HEK293 (cell line): ENCODE results near the gene SLC6A6.

Source experiments
- AEBP2 ChIP-seq: fragments of 450-650 bp; formaldehyde crosslinking; IDR thresholded peaks from 2 replicates; pipeline ENCODE4 v1.5.1; 2016; ENCODE audit warnings: missing biosample characterization, missing genetic modification characterization, borderline replicate concordance
- BCL6B ChIP-seq: fragments of 450-650 bp; formaldehyde crosslinking; IDR thresholded peaks from 2 replicates; pipeline ENCODE4 v1.5.1; 2017; ENCODE audit warnings: missing biosample characterization, missing genetic modification characterization
- EGR2 ChIP-seq: fragments of 450-650 bp; formaldehyde crosslinking; IDR thresholded peaks from 2 replicates; pipeline ENCODE4 v1.5.1; 2016; ENCODE audit warnings: low read depth, missing biosample characterization, missing genetic modification characterization
- FEZF1 ChIP-seq: fragments of 450-650 bp; formaldehyde crosslinking; IDR thresholded peaks from 2 replicates; pipeline ENCODE4 v1.5.1; 2016; ENCODE audit warnings: missing biosample characterization, missing genetic modification characterization
- HIC1 ChIP-seq: fragments of 450-650 bp; formaldehyde crosslinking; IDR thresholded peaks from 2 replicates; pipeline ENCODE4 v1.5.1; 2016; ENCODE audit warnings: missing biosample characterization, missing genetic modification characterization
- KLF1 ChIP-seq: fragments of 450-650 bp; formaldehyde crosslinking; IDR thresholded peaks from 2 replicates; pipeline ENCODE4 v1.5.1; 2016; ENCODE audit warnings: missing biosample characterization, missing genetic modification characterization
- OSR2 ChIP-seq: fragments of 450-650 bp; formaldehyde crosslinking; IDR thresholded peaks from 2 replicates; pipeline ENCODE4 v1.5.1; 2016; ENCODE audit warnings: missing biosample characterization, missing genetic modification characterization
- SALL2 ChIP-seq: fragments of 450-650 bp; formaldehyde crosslinking; IDR thresholded peaks from 2 replicates; pipeline ENCODE4 v1.5.0; 2017; ENCODE audit warnings: missing biosample characterization, mild to moderate bottlenecking, missing genetic modification characterization, borderline replicate concordance
- SCRT2 ChIP-seq: fragments of 450-650 bp; formaldehyde crosslinking; IDR thresholded peaks from 2 replicates; pipeline ENCODE4 v1.5.1; 2016; ENCODE audit warnings: missing biosample characterization, missing genetic modification characterization
- TCF7L2 ChIP-seq: IDR thresholded peaks from 2 replicates; pipeline ENCODE4 v1.6.1; 2011; ENCODE audit warnings: low read depth, mild to moderate bottlenecking, inconsistent platforms, low read length, moderate library complexity, borderline replicate concordance
- YY2 ChIP-seq: fragments of 450-650 bp; formaldehyde crosslinking; IDR thresholded peaks from 2 replicates; pipeline ENCODE4 v1.5.1; 2016; ENCODE audit warnings: missing biosample characterization, missing genetic modification characterization
- ZNF16 ChIP-seq: fragments of 450-650 bp; formaldehyde crosslinking; IDR thresholded peaks from 2 replicates; pipeline ENCODE4 v1.5.1; 2016; ENCODE audit warnings: low read depth, missing biosample characterization, missing genetic modification characterization
- ZNF19 ChIP-seq: fragments of 450-650 bp; formaldehyde crosslinking; IDR thresholded peaks from 2 replicates; pipeline ENCODE4; 2016; ENCODE audit warnings: missing biosample characterization, missing genetic modification characterization, low read depth
- ZNF24 ChIP-seq: fragments of 450-650 bp; formaldehyde crosslinking; IDR thresholded peaks from 2 replicates; pipeline ENCODE4 v1.5.1; 2016; ENCODE audit warnings: missing biosample characterization, missing genetic modification characterization
- ZNF274 ChIP-seq, 2 experiments: fragments of 200-500 bp in 1 of 2; fragments of 450-650 bp in 1 of 2; sonication (Bioruptor generic) in 1 of 2; formaldehyde crosslinking in 1 of 2; IDR thresholded peaks; 2 replicates each; pipeline versions ENCODE4 v1.5.1 to v1.6.1; 2014 to 2016; ENCODE audit warnings: borderline replicate concordance in 1 of 2, inconsistent platforms in 1 of 2, low read length in 1 of 2, missing biosample characterization in 1 of 2, missing genetic modification characterization in 1 of 2
- ZNF280D ChIP-seq: fragments of 450-650 bp; formaldehyde crosslinking; IDR thresholded peaks from 2 replicates; pipeline ENCODE4 v1.5.1; 2016; ENCODE audit warnings: missing biosample characterization, missing genetic modification characterization
- ZNF292 ChIP-seq: fragments of 450-650 bp; formaldehyde crosslinking; IDR thresholded peaks from 2 replicates; pipeline ENCODE4 v1.5.1; 2016; ENCODE audit warnings: low read depth, missing biosample characterization, missing genetic modification characterization, borderline replicate concordance
- ZNF302 ChIP-seq: fragments of 450-650 bp; formaldehyde crosslinking; IDR thresholded peaks from 2 replicates; pipeline ENCODE4 v1.5.1; 2016; ENCODE audit warnings: missing biosample characterization, missing genetic modification characterization, low read depth
- ZNF324 ChIP-seq: fragments of 450-650 bp; formaldehyde crosslinking; IDR thresholded peaks from 2 replicates; pipeline ENCODE4 v1.5.1; 2016; ENCODE audit warnings: missing biosample characterization, missing genetic modification characterization
- ZNF514 ChIP-seq: fragments of 450-650 bp; formaldehyde crosslinking; IDR thresholded peaks from 2 replicates; pipeline ENCODE4 v1.5.1; 2016; ENCODE audit warnings: missing biosample characterization, missing genetic modification characterization
- ZNF571 ChIP-seq: fragments of 450-650 bp; formaldehyde crosslinking; IDR thresholded peaks from 2 replicates; pipeline ENCODE4 v1.5.0; 2017; ENCODE audit warnings: missing biosample characterization, missing genetic modification characterization
- ZNF600 ChIP-seq: fragments of 450-650 bp; formaldehyde crosslinking; IDR thresholded peaks from 2 replicates; pipeline ENCODE4 v1.5.1; 2016; ENCODE audit warnings: missing biosample characterization, missing genetic modification characterization
- ZNF645 ChIP-seq: fragments of 450-650 bp; formaldehyde crosslinking; IDR thresholded peaks from 2 replicates; pipeline ENCODE4; 2016; ENCODE audit warnings: missing biosample characterization, missing genetic modification characterization
- ZNF660 ChIP-seq: fragments of 450-650 bp; IDR thresholded peaks from 2 replicates; pipeline ENCODE4 v1.5.1; 2018; ENCODE audit warnings: missing biosample characterization, mild to moderate bottlenecking, missing genetic modification characterization
- ZNF664 ChIP-seq: fragments of 450-650 bp; formaldehyde crosslinking; IDR thresholded peaks from 2 replicates; pipeline ENCODE4 v1.5.1; 2016; ENCODE audit warnings: missing biosample characterization, missing genetic modification characterization
- ZNF670 ChIP-seq: fragments of 450-650 bp; formaldehyde crosslinking; IDR thresholded peaks from 2 replicates; pipeline ENCODE4 v1.5.1; 2016; ENCODE audit warnings: missing biosample characterization, missing genetic modification characterization, low read depth
- ZNF791 ChIP-seq: fragments of 450-650 bp; formaldehyde crosslinking; IDR thresholded peaks from 2 replicates; pipeline ENCODE4 v1.5.1; 2016; ENCODE audit warnings: missing biosample characterization, missing genetic modification characterization
- ZSCAN5A ChIP-seq: fragments of 450-650 bp; formaldehyde crosslinking; IDR thresholded peaks from 2 replicates; pipeline ENCODE4 v1.5.1; 2016; ENCODE audit warnings: missing biosample characterization, missing genetic modification characterization

Gene SLC6A6

GRCh38 chr3:14451844-14452739 lies 49.7 kb downstream of the SLC6A6 start (continued):
- TF ChIP-seq HIC1 (tag by site-specific recombination) = peak; percentile 93
- no peak for TF ChIP-seq ZNF645
- no peak for TF ChIP-seq ZNF324 (tag by site-specific recombination)
- no peak for TF ChIP-seq ZNF571 (tag by site-specific recombination)
- TF ChIP-seq ZNF292 (tag by site-specific recombination) = no peak
- TF ChIP-seq SCRT2 (tag by site-specific recombination) = no peak
- no peak for TF ChIP-seq ZNF302 (tag by site-specific recombination)
- TF ChIP-seq ZNF514 = no peak
- TF ChIP-seq ZNF670 (tag by site-specific recombination) = no peak
- TF ChIP-seq KLF1 = peak; percentile 87
- peak; percentile 98 for TF ChIP-seq ZNF600 (tag by site-specific recombination)
- TF ChIP-seq ZNF16 (tag by site-specific recombination) = no peak
- TF ChIP-seq ZNF24 = peak; percentile 88; the same call in 1 of the 2 replicates
- peak; percentile 31; the same call in 1 of the 2 replicates for TF ChIP-seq ZNF660 (tag by site-specific recombination)
- no peak for TF ChIP-seq YY2 (tag by site-specific recombination)
- no peak for TF ChIP-seq ZNF280D (tag by site-specific recombination)
- TF ChIP-seq BCL6B (tag by site-specific recombination) = no peak
- TF ChIP-seq TCF7L2 = no peak
- TF ChIP-seq ZNF664 (tag by site-specific recombination) = no peak
- TF ChIP-seq ZNF274 (IDR thresholded peaks at IDR 0.05; ENCODE audit: low read length) = no peak
- TF ChIP-seq ZNF274 (tag by site-specific recombination; IDR thresholded peaks at IDR 0.05; ENCODE audit: borderline replicate concordance) = no peak
- TF ChIP-seq ZSCAN5A = 0 out of 2 replicates have a peak, but pooled peaks have one; percentile 26
- peak; percentile 92 for TF ChIP-seq EGR2 (tag by site-specific recombination)
- no peak for TF ChIP-seq ZNF19
- TF ChIP-seq OSR2 (tag by site-specific recombination) = 0 out of 2 replicates have a peak, but pooled peaks have one; percentile 40
- no peak for TF ChIP-seq ZNF791 (tag by site-specific recombination)
- TF ChIP-seq AEBP2 (tag by site-specific recombination) = no peak
- no peak for TF ChIP-seq SALL2 (tag by site-specific recombination)
- TF ChIP-seq FEZF1 (tag by site-specific recombination) = no peak
